Heart left ventricle (tissue), 13 donors: Measurements from ENCODE around the gene PSMG1.

ENCODE experiments used
- CTCF ChIP-seq, 12 donors: fragments of 200-600 bp; sonication (generic) in 4 of 12; IDR thresholded peaks; one replicate each; pipeline versions ENCODE4 v1.5.0 to v1.8.0; 2018 to 2022; ENCODE audit warnings: antibody characterized with exemption in 12 of 12, mild to moderate bottlenecking in 5 of 12
- POLR2A ChIP-seq, 2 donors: fragments of 450-650 bp; IDR thresholded peaks; one replicate each; pipeline ENCODE4 v1.6.1; 2017; ENCODE audit warnings: antibody characterized with exemption in 2 of 2, mild to moderate bottlenecking in 2 of 2, moderate library complexity in 2 of 2
- donor health status: ischemic (EF 13 %, LVEDD 7.1; RV severe dilation, severe dysfunction).
- donor health status: DM: no; HTN: yes; CAD: no.
- donor health status: DM: no; HTN: no; CAD: no.
- donor health status: ischemic (EF 25% LVEDD 6.9; RV normal size, moderate dysfunction).
- donor health status: ischemic (EF 25% LVEDD 5.7; RV mildly dilated, moderate dysfunction).
- donor health status: ischemic (EF 35%, LVEDD 5.7; RV mildly dilated, moderate dysfunction).
- donor health status: nonischemic (EF 11% LVEDD 7.7; RV severe dilation, severe dysfunction).
- donor health status: DM: yes; HTN: yes; CAD: no.
- donor health status: PGD.
- donor health status: ischemic (EF 29% LVEDD 5.4; RV normal size, mild dysfunction).
- donor health status: nonischemic (EF 23%, LVEDD 6.1; RV moderate dilation, normal function).

GRCh38 chr21:39148975-39149374 lies 34.3 kb downstream of the PSMG1 start:
- TF ChIP-seq CTCF (IDR thresholded peaks at IDR 0.05) (no peak), POLR2A (IDR thresholded peaks at IDR 0.05) (no peak)
